H1 (cell line): ENCODE measurements around the gene GPR162. TPM values are rescaled to one million over a fixed set of nuclear protein-coding genes. Genes with fewer than 3 reads are reported as not detected.

Experiments
- ATF2 ChIP-seq: IDR thresholded peaks from 2 replicates; pipeline ENCODE4 v1.6.1; 2012; ENCODE audit warnings: low read length, inconsistent platforms
- CBX5 ChIP-seq: fragments of 300-800, 300-1000 bp; sonication (generic); IDR thresholded peaks from 2 replicates; pipeline ENCODE4 v1.7.1; 2016; ENCODE audit warnings: antibody characterized with exemption, low read length, low read depth
- EGR1 ChIP-seq: IDR thresholded peaks from 2 replicates; pipeline ENCODE4 v1.6.1; 2011; ENCODE audit warnings: low read depth, low read length, borderline replicate concordance
- EP300 ChIP-seq, 2 experiments: IDR thresholded peaks; 1 replicate in 1 of 2; 2 replicates in 1 of 2; pipeline ENCODE4 v1.6.1; 2011 to 2012; ENCODE audit warnings: low read depth in 2 of 2, low read length in 2 of 2, mild to moderate bottlenecking in 2 of 2, borderline replicate concordance in 1 of 2, inconsistent platforms in 1 of 2, moderate library complexity in 1 of 2
- GTF2F1 ChIP-seq: IDR thresholded peaks from 2 replicates; pipeline ENCODE4 v1.6.1; 2012; ENCODE audit warnings: low read depth, low read length, improper control_type of control experiment, borderline replicate concordance
- JUN ChIP-seq: IDR thresholded peaks from 2 replicates; pipeline ENCODE4 v1.6.1; 2011; ENCODE audit warnings: low read depth, mild to moderate bottlenecking, improper control_type of control experiment, low read length
- KDM5A ChIP-seq: fragments of 200-600 bp; IDR thresholded peaks from 2 replicates; pipeline ENCODE4 v1.7.1; 2012; ENCODE audit warnings: mild to moderate bottlenecking, low read length, inconsistent platforms, mixed read lengths
- MAX ChIP-seq: IDR thresholded peaks from 2 replicates; pipeline ENCODE4 v1.6.1; 2012; ENCODE audit warnings: inconsistent platforms
- NANOG ChIP-seq: IDR thresholded peaks from 2 replicates; pipeline ENCODE4 v1.6.1; 2011; ENCODE audit warnings: low read length, low read depth, mild to moderate bottlenecking, inconsistent platforms; ENCODE audit not compliant: insufficient read depth, poor library complexity, severe bottlenecking
- PHF8 ChIP-seq: fragments of 200-600 bp; sonication (generic); conservative IDR thresholded peaks from 2 replicates; pipeline ENCODE4 v1.7.1; 2012; ENCODE audit warnings: low read depth, mild to moderate bottlenecking, inconsistent platforms, low read length, moderate library complexity
- POLR2AphosphoS5 ChIP-seq: IDR thresholded peaks from 2 replicates; pipeline ENCODE4 v1.6.1; 2011; ENCODE audit warnings: low read depth, low read length
- RAD21 ChIP-seq, 2 experiments: IDR thresholded peaks in 1 of 2; conservative IDR thresholded peaks in 1 of 2; 2 replicates each; pipeline ENCODE4 v1.6.1; 2011; ENCODE audit warnings: low read depth in 2 of 2, low read length in 2 of 2, improper control_type of control experiment in 1 of 2, inconsistent platforms in 1 of 2, mild to moderate bottlenecking in 1 of 2, moderate library complexity in 1 of 2
- RNF2 ChIP-seq: fragments of 200-900, 300-1000 bp; sonication (generic); IDR thresholded peaks from 2 replicates; pipeline ENCODE4 v1.7.1; 2016; ENCODE audit warnings: borderline replicate concordance, low read depth, mild to moderate bottlenecking, antibody characterized with exemption, low read length; ENCODE audit not compliant: poor library complexity, severe bottlenecking; ENCODE audit errors: missing control alignments
- RXRA ChIP-seq: IDR thresholded peaks from 2 replicates; pipeline ENCODE4 v1.6.1; 2011; ENCODE audit warnings: low read depth, mild to moderate bottlenecking, low read length, moderate library complexity; ENCODE audit not compliant: insufficient read depth
- SIRT6 ChIP-seq: IDR thresholded peaks from one replicate; pipeline ENCODE4 v1.7.1; 2012; ENCODE audit warnings: low read length, inconsistent platforms
- SIX5 ChIP-seq: IDR thresholded peaks from 2 replicates; pipeline ENCODE4 v1.6.1; 2011; ENCODE audit warnings: mild to moderate bottlenecking, low read depth, low read length
- SP1 ChIP-seq: IDR thresholded peaks from 2 replicates; pipeline ENCODE4 v1.6.1; 2011; ENCODE audit warnings: low read depth, low read length
- SP4 ChIP-seq: IDR thresholded peaks from 2 replicates; pipeline ENCODE4 v1.6.1; 2012; ENCODE audit warnings: low read length, inconsistent platforms
- TAF1 ChIP-seq: IDR thresholded peaks from 2 replicates; pipeline ENCODE4 v1.6.1; 2011; ENCODE audit warnings: mild to moderate bottlenecking, low read depth, low read length
- TAF7 ChIP-seq: optimal IDR thresholded peaks from 2 replicates; pipeline ENCODE3; 2011; ENCODE audit warnings: low read depth, mild to moderate bottlenecking, inconsistent platforms, low read length, moderate library complexity, borderline replicate concordance
- TCF12 ChIP-seq: IDR thresholded peaks from 2 replicates; pipeline ENCODE4 v1.6.1; 2011; ENCODE audit warnings: low read depth, mild to moderate bottlenecking, low read length
- YY1 ChIP-seq: IDR thresholded peaks from 2 replicates; pipeline ENCODE4 v1.6.1; 2011; ENCODE audit warnings: low read depth, mild to moderate bottlenecking, low read length
- ZNF274 ChIP-seq: IDR thresholded peaks from 2 replicates; pipeline ENCODE4 v1.7.0; 2012; ENCODE audit warnings: low read length, borderline replicate concordance; ENCODE audit errors: extremely low read depth
- polyA plus RNA-seq, 7 experiments: library from polyadenylated mRNA; depleted of rRNA in 3 of 7; stranded (reverse) in 5 of 7; unstranded in 2 of 7; fragments of >200 nt in 5 of 7; fragments of 200-250 nt in 2 of 7; gene quantifications; 1 replicate in 5 of 7; 2 replicates in 1 of 7; 4 replicates in 1 of 7; pipeline versions ENCODE4 v1.2.1 to v1.2.3, GENCODE V29; 2011 to 2013; ENCODE audit warnings: missing spikeins in 2 of 7, mixed read lengths in 2 of 7
- total RNA-seq: library from RNA; stranded (reverse); fragmentation: NEBNext Ultra II Directional; extraction: Animal tissue kit (Norgen Biotek cat#: 25700); gene quantifications from 2 replicates; pipeline ENCODE4 v1.2.1, GENCODE V29; 2021

GPR162 gene
- total and polyA plus RNA-seq, 2 of the 8 experiments (the other 6 are each of a cell fraction or from before 2014, with no cell fraction given) = 7.3 to 8.8 TPM

- no peak for TF ChIP-seq CBX5
- no peak for TF ChIP-seq MAX
- TF ChIP-seq SP1 = no peak
- 0 out of 2 replicates have a peak, but pooled peaks have one; percentile 1 for TF ChIP-seq PHF8
- no peak for TF ChIP-seq RAD21 (IDR thresholded peaks at IDR 0.05 in 1 of 2, conservative IDR thresholded peaks at IDR 0.05 in 1 of 2; ENCODE audit: low read depth in 2 of 2, low read length in 2 of 2)
- 0 out of 2 replicates have a peak, but pooled peaks have one; percentile 13 for TF ChIP-seq EGR1
- TF ChIP-seq TAF1 = no peak
- no peak for TF ChIP-seq KDM5A
- TF ChIP-seq ATF2 = peak; percentile 53; the same call in 1 of the 2 replicates
- no peak for TF ChIP-seq RNF2
- no peak for TF ChIP-seq SIX5
- no peak for TF ChIP-seq GTF2F1
- no peak for TF ChIP-seq SP4
- TF ChIP-seq TCF12 = no peak
- no peak for TF ChIP-seq ZNF274
- TF ChIP-seq TAF7 = no peak
- TF ChIP-seq JUN = no peak
- TF ChIP-seq RXRA = no peak
- TF ChIP-seq SIRT6 = no peak
- no peak for TF ChIP-seq NANOG
- no peak for TF ChIP-seq POLR2AphosphoS5
- no peak for TF ChIP-seq YY1
- no peak for TF ChIP-seq EP300 (IDR thresholded peaks at IDR 0.05; ENCODE audit: borderline replicate concordance in 1 of 2, low read depth in 2 of 2, low read length in 2 of 2)
Measured at GRCh38 chr12:6829536-6830220, 8.1 kb downstream of the GPR162 start (continued).
